GM12878 (cell line): ENCODE data around the gene PSME3.

Experiments
- CBX5 ChIP-seq: sonication (generic); IDR thresholded peaks from 2 replicates; pipeline ENCODE4 v1.6.1; 2016; ENCODE audit warnings: low read depth, moderate library complexity, mild to moderate bottlenecking, inconsistent platforms
- EGR1 ChIP-seq, 2 experiments: IDR thresholded peaks; 1 replicate in 1 of 2; 2 replicates in 1 of 2; pipeline ENCODE4 v1.6.1; 2011 to 2012; ENCODE audit warnings: low read depth in 2 of 2, low read length in 2 of 2, borderline replicate concordance in 1 of 2, mild to moderate bottlenecking in 1 of 2, moderate library complexity in 1 of 2
- FOXM1 ChIP-seq: IDR thresholded peaks from 2 replicates; pipeline ENCODE4 v1.6.1; 2012; ENCODE audit warnings: low read depth, mild to moderate bottlenecking, inconsistent platforms, low read length, moderate library complexity
- JUND ChIP-seq: IDR thresholded peaks from 2 replicates; pipeline ENCODE4 v1.6.1; 2012; ENCODE audit warnings: low read depth, mild to moderate bottlenecking, low read length, improper control_type of control experiment, moderate library complexity
- NFIC ChIP-seq: IDR thresholded peaks from 2 replicates; pipeline ENCODE4 v1.6.1; 2012; ENCODE audit warnings: low read depth, mild to moderate bottlenecking, inconsistent platforms, low read length, moderate library complexity
- RFX5 ChIP-seq: IDR thresholded peaks from 2 replicates; pipeline ENCODE4 v1.6.1; 2011; ENCODE audit warnings: low read depth, low read length, improper control_type of control experiment
- TF ChIP-seq, protein P1 (sequence below): fragments of 450-650 bp; IDR thresholded peaks from 2 replicates; pipeline ENCODE4 v1.6.1; 2017; ENCODE audit warnings: mild to moderate bottlenecking, moderate library complexity
- TF ChIP-seq, protein P2 (sequence below), 3 experiments: IDR thresholded peaks in 2 of 3; conservative IDR thresholded peaks in 1 of 3; 2 replicates each; pipeline ENCODE4 v1.5.1; 2011; ENCODE audit warnings: low read depth in 3 of 3, low read length in 3 of 3, mild to moderate bottlenecking in 3 of 3, control low read depth in 2 of 3, moderate library complexity in 2 of 3, inconsistent platforms in 1 of 3, mixed read lengths in 1 of 3; ENCODE audit not compliant: control insufficient read depth in 2 of 3, insufficient read depth in 1 of 3; ENCODE audit errors: extremely low read depth in 1 of 3

DNA sequence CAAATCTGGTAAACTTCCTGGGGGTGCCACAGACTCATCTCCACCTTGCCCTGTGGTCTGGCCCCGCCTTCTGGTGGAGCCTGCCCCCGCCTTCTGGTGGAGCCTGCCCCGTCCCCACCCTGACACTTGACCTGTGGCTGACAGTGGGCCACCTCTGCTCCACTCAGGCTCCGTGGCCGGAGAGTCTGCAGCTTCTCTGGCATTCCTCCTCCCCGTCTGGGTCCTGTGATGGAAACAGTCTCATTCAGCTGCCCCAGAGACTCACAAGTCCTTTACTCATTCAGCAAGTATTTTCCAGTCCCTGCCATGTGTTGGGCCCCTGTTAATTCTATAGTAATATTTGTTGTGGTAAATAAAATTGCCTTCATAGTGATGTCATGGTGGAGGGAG lies 46.4 kb downstream of the PSME3 start:
- TF ChIP-seq, protein P1, sequence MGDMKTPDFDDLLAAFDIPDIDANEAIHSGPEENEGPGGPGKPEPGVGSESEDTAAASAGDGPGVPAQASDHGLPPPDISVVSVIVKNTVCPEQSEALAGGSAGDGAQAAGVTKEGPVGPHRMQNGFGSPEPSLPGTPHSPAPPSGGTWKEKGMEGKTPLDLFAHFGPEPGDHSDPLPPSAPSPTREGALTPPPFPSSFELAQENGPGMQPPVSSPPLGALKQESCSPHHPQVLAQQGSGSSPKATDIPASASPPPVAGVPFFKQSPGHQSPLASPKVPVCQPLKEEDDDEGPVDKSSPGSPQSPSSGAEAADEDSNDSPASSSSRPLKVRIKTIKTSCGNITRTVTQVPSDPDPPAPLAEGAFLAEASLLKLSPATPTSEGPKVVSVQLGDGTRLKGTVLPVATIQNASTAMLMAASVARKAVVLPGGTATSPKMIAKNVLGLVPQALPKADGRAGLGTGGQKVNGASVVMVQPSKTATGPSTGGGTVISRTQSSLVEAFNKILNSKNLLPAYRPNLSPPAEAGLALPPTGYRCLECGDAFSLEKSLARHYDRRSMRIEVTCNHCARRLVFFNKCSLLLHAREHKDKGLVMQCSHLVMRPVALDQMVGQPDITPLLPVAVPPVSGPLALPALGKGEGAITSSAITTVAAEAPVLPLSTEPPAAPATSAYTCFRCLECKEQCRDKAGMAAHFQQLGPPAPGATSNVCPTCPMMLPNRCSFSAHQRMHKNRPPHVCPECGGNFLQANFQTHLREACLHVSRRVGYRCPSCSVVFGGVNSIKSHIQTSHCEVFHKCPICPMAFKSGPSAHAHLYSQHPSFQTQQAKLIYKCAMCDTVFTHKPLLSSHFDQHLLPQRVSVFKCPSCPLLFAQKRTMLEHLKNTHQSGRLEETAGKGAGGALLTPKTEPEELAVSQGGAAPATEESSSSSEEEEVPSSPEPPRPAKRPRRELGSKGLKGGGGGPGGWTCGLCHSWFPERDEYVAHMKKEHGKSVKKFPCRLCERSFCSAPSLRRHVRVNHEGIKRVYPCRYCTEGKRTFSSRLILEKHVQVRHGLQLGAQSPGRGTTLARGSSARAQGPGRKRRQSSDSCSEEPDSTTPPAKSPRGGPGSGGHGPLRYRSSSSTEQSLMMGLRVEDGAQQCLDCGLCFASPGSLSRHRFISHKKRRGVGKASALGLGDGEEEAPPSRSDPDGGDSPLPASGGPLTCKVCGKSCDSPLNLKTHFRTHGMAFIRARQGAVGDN, result no peak
- TF ChIP-seq, protein P2, sequence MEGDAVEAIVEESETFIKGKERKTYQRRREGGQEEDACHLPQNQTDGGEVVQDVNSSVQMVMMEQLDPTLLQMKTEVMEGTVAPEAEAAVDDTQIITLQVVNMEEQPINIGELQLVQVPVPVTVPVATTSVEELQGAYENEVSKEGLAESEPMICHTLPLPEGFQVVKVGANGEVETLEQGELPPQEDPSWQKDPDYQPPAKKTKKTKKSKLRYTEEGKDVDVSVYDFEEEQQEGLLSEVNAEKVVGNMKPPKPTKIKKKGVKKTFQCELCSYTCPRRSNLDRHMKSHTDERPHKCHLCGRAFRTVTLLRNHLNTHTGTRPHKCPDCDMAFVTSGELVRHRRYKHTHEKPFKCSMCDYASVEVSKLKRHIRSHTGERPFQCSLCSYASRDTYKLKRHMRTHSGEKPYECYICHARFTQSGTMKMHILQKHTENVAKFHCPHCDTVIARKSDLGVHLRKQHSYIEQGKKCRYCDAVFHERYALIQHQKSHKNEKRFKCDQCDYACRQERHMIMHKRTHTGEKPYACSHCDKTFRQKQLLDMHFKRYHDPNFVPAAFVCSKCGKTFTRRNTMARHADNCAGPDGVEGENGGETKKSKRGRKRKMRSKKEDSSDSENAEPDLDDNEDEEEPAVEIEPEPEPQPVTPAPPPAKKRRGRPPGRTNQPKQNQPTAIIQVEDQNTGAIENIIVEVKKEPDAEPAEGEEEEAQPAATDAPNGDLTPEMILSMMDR (IDR thresholded peaks at IDR 0.05 in 2 of 3, conservative IDR thresholded peaks at IDR 0.05 in 1 of 3; ENCODE audit: control insufficient read depth in 2 of 3, extremely low read depth in 1 of 3, insufficient read depth in 1 of 3, low read depth in 3 of 3, low read length in 3 of 3), result no peak
- TF ChIP-seq RFX5 (no peak), JUND (no peak), EGR1 (IDR thresholded peaks at IDR 0.05; ENCODE audit: borderline replicate concordance in 1 of 2, low read depth in 2 of 2, low read length in 2 of 2) (no peak), FOXM1 (no peak), CBX5 (no peak), NFIC (no peak)
